ENCODE data around the gene RNF182.

DNA sequence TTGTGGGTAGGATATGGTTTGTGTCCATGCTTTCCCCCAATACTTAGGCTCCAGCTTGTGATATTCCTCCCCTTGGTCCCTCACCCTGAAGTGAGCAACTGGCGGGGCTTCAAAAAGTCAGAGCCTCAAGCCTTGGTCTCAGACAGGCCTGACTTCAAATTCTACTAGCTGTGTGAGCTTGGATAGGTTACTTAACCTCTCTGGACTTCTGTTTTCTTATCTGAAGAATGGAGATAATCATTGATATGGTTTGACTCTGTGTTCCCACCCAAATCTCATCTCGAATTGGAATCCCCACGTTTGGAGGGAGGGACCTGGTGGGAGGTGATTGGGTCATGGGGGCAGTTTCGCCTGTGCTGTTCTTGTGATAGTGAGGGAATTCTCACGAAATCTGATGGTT, 97.9 kb downstream of the RNF182 start:
- TF ChIP-seq CTCF (IDR thresholded peaks at IDR 0.05): no peak
- TF ChIP-seq POLR2A (IDR thresholded peaks at IDR 0.05): no peak
